MM.1S (cell line): ENCODE measurements around the gene WDR55.

Experiments
- EZH2 ChIP-seq: fragments of 300-600 bp; sonication (generic); optimal IDR thresholded peaks from 2 replicates; pipeline ENCODE3; 2017; ENCODE audit warnings: low read depth, mild to moderate bottlenecking, antibody characterized with exemption, low read length, mixed read lengths
- EZH2phosphoT487 ChIP-seq: fragments of 300-600 bp; sonication (generic); IDR thresholded peaks from 2 replicates; pipeline ENCODE4 v1.6.1; 2018; ENCODE audit warnings: antibody characterized with exemption, low read length
- TF ChIP-seq, protein P1 (sequence below): fragments of 300-600 bp; sonication (generic); IDR thresholded peaks from 2 replicates; pipeline ENCODE4 v1.5.1; 2016; ENCODE audit warnings: antibody characterized with exemption, low read length, mixed read lengths

DNA sequence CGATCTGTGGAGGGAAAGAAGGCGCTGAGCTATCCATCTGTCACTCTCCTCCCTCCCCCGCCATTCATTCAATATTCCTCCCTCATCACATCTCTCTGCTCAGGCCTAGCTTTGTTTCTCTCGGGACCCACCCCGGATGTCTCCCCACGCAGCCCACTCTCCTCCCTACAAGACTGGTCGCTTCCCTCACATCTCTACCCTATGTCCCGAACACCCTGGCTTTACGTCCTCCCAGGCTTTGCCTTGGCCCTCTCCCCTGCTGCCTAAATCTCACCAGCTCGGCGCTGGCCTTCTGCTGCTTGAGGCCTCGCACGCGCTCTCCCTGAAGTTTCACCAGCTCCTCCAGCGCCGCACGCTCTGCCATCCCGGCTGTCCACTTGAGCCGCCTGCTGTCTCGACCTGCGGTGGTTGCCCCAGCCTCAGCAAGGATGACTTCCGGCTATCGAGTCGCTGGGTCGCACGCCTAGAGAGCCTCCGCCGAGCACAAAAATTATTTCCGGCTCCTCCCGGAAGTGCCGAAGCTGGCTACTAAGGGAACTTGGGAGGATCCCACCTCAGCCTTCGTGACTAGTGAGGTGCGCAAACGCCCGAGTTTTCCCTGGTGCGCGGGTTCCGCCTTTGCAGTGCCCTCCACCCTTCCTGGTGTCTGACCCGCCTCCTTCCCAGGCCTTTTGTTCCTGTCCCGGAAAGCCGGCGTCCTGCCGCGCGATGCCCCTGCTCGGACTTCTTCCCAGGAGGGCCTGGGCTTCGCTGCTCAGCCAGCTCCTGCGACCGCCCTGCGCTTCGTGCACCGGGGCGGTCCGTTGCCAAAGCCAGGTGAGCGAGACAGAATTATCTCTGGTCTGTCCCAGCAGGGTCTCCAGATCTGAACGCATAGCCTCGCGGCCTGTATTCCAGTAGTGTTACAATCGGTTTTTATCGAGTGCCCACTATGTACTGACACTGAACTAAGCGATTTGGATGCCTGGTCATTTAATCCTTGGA is 26.5 kb downstream of the WDR55 start, which contains the start of the genes HARS1 and HARS2:
- TF ChIP-seq, protein P1, sequence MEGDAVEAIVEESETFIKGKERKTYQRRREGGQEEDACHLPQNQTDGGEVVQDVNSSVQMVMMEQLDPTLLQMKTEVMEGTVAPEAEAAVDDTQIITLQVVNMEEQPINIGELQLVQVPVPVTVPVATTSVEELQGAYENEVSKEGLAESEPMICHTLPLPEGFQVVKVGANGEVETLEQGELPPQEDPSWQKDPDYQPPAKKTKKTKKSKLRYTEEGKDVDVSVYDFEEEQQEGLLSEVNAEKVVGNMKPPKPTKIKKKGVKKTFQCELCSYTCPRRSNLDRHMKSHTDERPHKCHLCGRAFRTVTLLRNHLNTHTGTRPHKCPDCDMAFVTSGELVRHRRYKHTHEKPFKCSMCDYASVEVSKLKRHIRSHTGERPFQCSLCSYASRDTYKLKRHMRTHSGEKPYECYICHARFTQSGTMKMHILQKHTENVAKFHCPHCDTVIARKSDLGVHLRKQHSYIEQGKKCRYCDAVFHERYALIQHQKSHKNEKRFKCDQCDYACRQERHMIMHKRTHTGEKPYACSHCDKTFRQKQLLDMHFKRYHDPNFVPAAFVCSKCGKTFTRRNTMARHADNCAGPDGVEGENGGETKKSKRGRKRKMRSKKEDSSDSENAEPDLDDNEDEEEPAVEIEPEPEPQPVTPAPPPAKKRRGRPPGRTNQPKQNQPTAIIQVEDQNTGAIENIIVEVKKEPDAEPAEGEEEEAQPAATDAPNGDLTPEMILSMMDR = no peak
- TF ChIP-seq EZH2phosphoT487 = no peak
- TF ChIP-seq EZH2 = no peak
